Uterus (tissue), 2 donors: Measurements from ENCODE around the gene AFDN.

Source experiments
- POLR2A ChIP-seq, 2 donors: fragments of 450-650 bp; IDR thresholded peaks; one replicate each; pipeline ENCODE4 v1.6.1; 2016; ENCODE audit warnings: antibody characterized with exemption in 2 of 2, mild to moderate bottlenecking in 1 of 2, moderate library complexity in 1 of 2
- TF ChIP-seq, protein P1 (sequence below), 4 experiments: fragments of 200-600 bp in 2 of 4; fragments of 450-650 bp in 2 of 4; sonication (generic) in 2 of 4; IDR thresholded peaks; one replicate each; pipeline ENCODE4 v1.5.1; 2016 to 2019; ENCODE audit warnings: antibody characterized with exemption in 4 of 4, mild to moderate bottlenecking in 2 of 4, moderate library complexity in 1 of 4

DNA sequence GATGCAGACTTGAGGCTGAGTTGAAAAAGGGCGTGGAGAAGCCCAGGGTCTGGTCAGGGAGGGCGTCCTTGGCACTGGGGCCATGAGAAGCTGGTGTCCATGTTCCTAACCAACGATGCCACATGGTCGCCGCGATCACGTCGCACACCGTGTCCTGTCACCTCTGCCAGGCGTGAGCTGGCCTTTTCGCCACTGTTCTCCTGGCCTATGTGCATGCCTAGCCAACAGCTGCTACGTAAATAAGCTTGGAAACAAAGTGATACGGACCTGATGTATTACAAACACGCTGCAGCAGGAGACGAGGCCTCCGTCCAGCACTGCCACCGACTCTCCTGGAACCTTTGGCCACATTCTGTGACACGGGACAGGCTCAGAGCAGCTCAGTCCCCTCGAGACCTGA lies 148.7 kb downstream of the AFDN start:
- TF ChIP-seq, protein P1, sequence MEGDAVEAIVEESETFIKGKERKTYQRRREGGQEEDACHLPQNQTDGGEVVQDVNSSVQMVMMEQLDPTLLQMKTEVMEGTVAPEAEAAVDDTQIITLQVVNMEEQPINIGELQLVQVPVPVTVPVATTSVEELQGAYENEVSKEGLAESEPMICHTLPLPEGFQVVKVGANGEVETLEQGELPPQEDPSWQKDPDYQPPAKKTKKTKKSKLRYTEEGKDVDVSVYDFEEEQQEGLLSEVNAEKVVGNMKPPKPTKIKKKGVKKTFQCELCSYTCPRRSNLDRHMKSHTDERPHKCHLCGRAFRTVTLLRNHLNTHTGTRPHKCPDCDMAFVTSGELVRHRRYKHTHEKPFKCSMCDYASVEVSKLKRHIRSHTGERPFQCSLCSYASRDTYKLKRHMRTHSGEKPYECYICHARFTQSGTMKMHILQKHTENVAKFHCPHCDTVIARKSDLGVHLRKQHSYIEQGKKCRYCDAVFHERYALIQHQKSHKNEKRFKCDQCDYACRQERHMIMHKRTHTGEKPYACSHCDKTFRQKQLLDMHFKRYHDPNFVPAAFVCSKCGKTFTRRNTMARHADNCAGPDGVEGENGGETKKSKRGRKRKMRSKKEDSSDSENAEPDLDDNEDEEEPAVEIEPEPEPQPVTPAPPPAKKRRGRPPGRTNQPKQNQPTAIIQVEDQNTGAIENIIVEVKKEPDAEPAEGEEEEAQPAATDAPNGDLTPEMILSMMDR (IDR thresholded peaks at IDR 0.05): no peak
- no peak for TF ChIP-seq POLR2A (IDR thresholded peaks at IDR 0.05)
